GM10266 (cell line): ENCODE measurements around the gene SPACA6.
"Not testable (repeated sequence)": the region's sequence is repeated elsewhere in the genome, so short reads cannot be mapped to it uniquely, and the experiment has no call there.

Experiments used
- DNase-seq: peaks from one replicate; pipeline ENCODE4 v3.0.0; 2012; ENCODE audit errors: extremely low spot score
- TF ChIP-seq, protein P1 (sequence below): IDR thresholded peaks from 2 replicates; pipeline ENCODE4 v1.5.1; 2012; ENCODE audit warnings: mild to moderate bottlenecking, low read depth; ENCODE audit not compliant: control insufficient read depth, insufficient read depth; ENCODE audit errors: missing control alignments

The SPACA6 gene

DNA sequence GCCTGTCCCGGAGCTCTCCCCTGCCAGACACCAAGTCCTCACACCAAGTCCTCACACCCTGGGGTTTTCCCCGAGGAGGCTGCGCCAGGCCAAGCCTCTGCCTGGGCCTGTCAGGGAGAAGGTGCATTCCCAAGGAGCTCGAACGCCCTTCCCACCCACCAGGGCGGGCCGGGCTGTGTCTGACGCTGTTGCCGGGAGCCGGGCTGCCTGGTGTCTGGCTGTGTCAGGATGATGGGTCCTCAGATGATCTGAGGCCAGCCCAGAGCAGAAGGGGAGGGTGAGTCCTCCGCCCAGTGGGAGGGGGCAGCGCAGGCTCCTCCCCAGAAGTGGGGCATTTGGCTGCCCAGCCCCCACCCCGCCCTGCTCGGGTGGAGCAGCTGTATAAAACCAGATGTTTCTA is 32.9 kb downstream of the SPACA6 start:
- no peak for DNase-seq
- TF ChIP-seq, protein P1, sequence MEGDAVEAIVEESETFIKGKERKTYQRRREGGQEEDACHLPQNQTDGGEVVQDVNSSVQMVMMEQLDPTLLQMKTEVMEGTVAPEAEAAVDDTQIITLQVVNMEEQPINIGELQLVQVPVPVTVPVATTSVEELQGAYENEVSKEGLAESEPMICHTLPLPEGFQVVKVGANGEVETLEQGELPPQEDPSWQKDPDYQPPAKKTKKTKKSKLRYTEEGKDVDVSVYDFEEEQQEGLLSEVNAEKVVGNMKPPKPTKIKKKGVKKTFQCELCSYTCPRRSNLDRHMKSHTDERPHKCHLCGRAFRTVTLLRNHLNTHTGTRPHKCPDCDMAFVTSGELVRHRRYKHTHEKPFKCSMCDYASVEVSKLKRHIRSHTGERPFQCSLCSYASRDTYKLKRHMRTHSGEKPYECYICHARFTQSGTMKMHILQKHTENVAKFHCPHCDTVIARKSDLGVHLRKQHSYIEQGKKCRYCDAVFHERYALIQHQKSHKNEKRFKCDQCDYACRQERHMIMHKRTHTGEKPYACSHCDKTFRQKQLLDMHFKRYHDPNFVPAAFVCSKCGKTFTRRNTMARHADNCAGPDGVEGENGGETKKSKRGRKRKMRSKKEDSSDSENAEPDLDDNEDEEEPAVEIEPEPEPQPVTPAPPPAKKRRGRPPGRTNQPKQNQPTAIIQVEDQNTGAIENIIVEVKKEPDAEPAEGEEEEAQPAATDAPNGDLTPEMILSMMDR, result no peak

DNA sequence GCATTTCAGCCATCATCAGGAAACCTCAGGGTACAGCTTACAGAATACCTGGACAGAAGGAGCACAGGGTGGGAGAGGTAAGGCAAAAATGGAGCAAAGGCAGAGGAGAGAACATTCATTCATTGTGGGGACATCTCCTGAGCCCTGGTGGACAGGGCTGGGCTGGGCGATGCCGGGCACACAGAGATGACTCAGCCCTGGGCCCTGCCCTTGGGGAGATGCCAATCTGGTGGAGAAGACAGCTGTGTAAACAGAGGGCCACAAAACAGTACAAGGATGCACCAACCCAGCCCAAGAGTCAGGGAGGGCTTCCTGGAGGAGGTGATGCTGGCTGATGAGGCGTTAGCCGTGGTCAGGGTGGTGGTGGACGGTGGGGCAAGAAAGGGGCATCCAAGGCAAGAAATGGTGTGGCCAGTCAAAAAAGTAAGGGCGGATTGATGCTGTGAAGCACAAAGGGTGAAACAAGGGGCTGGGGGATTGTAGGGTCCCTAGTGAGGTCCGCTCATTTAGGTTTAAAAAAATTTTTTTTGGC is 34.3 kb downstream of the SPACA6 start:
- no peak for DNase-seq
- TF ChIP-seq, protein P1, result no peak

DNA sequence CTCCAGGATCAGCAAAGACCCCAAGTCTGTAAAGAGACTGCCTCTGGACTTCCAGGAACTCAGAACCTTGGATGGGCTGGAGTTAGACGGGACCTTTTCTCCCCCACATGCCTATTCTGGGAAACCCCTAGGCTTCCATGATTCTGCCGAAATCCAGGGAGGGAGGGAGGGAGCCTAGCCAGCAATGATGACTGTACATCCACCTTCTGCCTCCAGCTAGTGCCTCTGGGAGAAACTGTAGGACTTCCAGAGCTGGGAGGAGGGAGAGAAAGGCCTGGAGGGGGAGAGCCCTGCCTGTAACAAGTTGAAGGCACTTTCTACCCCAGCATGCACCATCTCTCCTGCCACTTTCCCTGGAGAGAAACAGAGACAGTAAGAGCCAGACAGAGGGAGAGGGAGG is 36.7 kb downstream of the SPACA6 start:
- no peak for DNase-seq
- TF ChIP-seq, protein P1, result no peak

DNA sequence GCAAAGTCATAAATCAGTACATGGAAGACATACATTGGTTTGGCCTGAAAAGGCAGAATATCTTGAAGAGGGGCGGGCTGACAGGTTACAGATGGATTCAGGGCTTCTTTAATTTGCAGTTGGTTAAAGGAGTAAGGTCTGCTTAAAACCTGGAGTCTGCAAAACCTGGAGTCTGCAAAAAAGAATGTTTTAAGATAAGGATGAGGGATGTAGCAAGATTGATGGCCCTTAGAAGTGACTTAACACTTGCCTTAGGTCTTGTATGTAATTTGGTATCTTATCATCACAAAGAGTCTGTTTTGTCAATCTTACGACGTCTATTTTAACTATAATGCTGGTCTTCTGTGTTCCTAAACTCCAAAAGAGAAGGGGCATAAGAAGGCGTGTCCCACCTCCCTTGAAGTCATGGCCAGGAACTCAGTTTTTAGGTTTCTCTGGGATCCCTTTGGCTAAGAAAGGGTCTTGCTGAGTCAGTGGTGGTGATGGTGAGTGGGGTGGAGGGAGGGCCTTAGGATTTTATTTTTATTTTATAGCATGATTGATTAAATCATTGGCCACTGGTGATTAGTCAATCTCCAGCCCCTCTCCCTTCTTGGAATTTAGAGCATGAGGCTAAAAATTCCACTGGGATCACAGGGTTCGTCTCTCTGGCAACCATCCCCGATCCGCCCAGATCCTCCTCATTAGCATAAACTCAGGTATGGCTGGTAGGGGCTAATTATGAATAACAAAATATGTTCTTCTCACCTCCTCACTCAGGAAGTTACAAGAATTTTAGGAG is 40.8 kb downstream of the SPACA6 start:
- DNase-seq, result no peak
- TF ChIP-seq, protein P1, result no peak

DNA sequence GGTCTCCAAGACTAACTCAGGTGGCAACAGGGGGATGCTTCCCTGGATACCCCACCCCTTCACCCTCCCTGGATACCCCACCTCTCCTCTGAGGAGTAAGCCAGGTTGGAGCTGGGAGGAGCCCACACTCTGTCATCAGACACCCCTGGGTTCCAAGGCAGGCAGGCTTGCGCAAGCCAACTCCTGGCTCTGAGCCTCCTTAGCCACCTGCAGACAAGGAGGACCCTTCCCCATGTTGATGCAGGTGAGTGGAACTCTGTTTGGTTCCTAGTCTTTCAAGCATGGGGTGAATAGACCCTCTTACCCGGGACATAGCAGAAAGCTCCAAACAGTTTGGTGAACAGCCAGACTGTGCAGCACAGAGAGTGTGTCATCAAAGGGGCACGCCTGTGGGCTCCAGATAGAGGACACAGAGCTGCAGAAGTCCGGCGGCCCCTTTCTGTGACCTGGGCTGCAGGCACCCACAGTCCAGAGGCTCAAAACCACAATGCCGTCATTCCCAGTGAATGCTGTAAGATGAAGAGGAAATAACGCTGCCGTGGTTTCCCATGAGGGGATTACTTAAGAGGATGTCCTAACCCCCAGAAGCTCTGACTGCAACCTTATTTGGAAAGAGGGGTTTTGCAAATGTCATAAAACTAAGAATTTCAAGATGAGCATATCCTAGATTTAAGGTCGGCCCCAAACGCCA is 42.8 kb downstream of the SPACA6 start:
- DNase-seq, result no peak
- TF ChIP-seq, protein P1, result no peak

DNA sequence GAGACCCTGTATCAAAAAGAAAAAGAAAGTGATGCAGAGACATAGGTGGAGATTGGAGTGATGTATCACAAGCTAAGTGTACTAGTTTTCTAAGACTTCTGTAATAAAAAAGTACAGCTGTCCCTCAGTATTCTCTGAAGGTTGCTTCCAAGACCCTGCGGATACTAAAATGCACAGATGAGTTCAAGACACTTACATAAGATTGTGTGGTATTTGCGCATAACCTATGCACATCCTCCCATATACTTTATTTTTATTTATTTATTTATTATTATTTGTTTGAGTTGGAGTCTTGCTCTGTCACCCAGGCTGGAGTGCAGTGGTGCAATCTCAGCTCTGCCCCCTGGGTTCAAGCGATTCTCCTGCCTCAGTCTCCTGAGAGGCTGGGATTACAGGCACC is 44.3 kb downstream of the SPACA6 start:
- DNase-seq, result no peak

DNA sequence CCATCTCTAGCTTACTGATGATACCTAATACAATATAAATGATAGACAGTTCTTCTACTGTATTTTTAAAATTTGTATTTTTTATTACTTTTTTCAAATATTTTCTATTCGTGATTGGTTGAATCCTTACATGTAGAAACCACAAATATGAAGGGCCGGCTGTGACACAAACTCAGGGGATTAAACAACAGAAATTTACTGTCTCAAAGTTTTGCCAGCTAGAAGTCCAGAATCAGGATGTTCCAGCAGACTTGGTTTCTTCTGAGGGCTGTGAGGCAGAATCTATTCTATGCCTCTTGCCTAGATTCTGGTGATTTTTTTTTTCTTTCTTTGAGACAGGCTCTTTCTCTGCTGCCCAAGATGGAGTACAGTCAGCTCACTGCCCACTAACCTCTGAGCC is 44.8 kb downstream of the SPACA6 start:
- DNase-seq, result no peak
- TF ChIP-seq, protein P1, result no peak

More for the DNA sequence above, 44.3 kb downstream of the SPACA6 start:
- TF ChIP-seq, protein P1, result no peak

DNA sequence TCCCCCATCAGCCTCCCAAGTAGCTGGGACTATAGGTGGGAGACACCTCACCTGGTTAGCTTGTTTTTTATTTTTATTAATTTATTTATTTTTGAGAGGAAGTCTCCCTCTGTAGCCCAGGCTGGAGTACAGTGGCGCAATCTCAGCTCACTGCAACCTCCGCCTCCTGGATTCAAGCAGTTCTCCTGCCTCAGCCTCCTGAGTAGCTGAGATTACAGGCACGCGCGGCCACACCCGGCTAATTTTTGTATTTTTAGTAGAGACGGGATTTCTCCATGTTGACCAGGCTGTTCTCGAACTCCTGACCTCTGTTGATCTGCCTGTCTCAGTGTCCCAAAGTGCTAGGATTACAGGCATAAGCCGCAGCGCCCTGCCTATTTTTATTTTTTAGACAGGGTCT is 45.4 kb downstream of the SPACA6 start:
- DNase-seq, result not testable (repeated sequence)
